ENCODE measurements around the gene GOLGA8R.
"Not testable (repeated sequence)": the region's sequence is repeated elsewhere in the genome, so short reads cannot be mapped to it uniquely, and the experiment has no call there.

GOLGA8R gene

GRCh38 chr15:30414160-30414559 lies at the start of gene GOLGA8R:
GOLGA8R (minus strand) TSS chr15:30414260; CDS start chr15:30414162, 98 bp downstream.
- DNase-seq (ENCODE audit: low read depth), result not testable (repeated sequence)

GRCh38 chr15:30463849-30464248 lies 49.8 kb upstream of the GOLGA8R start:
- not testable (repeated sequence) for DNase-seq (ENCODE audit: low read depth)

- not testable (repeated sequence) for DNase-seq (ENCODE audit: low read depth)
Measured at GRCh38 chr15:30462176-30462575, 48.1 kb upstream of the GOLGA8R start.

GRCh38 chr15:30452702-30453101 lies 38.6 kb upstream of the GOLGA8R start:
- DNase-seq (ENCODE audit: low read depth), result not testable (repeated sequence)

GRCh38 chr15:30438348-30438747 lies 24.3 kb upstream of the GOLGA8R start:
- not testable (repeated sequence) for DNase-seq (ENCODE audit: low read depth)

GRCh38 chr15:30435878-30436277 lies 21.8 kb upstream of the GOLGA8R start:
- not testable (repeated sequence) for DNase-seq (ENCODE audit: low read depth)

GRCh38 chr15:30420723-30421122 lies 6.7 kb upstream of the GOLGA8R start:
- not testable (repeated sequence) for DNase-seq (ENCODE audit: low read depth)

- DNase-seq (ENCODE audit: low read depth), result not testable (repeated sequence)
Measured at GRCh38 chr15:30407636-30408035, 6.4 kb downstream of the GOLGA8R start.

GRCh38 chr15:30398988-30399387 lies 15.1 kb downstream of the GOLGA8R start:
- peak; percentile 62 for DNase-seq (ENCODE audit: low read depth)

GRCh38 chr15:30393664-30393991 lies 20.4 kb downstream of the GOLGA8R start:
- DNase-seq (ENCODE audit: low read depth), result not testable (repeated sequence)

- DNase-seq (ENCODE audit: low read depth), result not testable (repeated sequence)
Measured at GRCh38 chr15:30392766-30393663, 21.0 kb downstream of the GOLGA8R start, which contains the start of gene CHRFAM7A. CHRFAM7A (minus strand) TSS chr15:30393540; CDS start chr15:30383351, 10,189 bp downstream.

GRCh38 chr15:30386318-30386887 lies 27.7 kb downstream of the GOLGA8R start:
- not testable (repeated sequence) for DNase-seq (ENCODE audit: low read depth)

GRCh38 chr15:30377082-30377413 lies 37.0 kb downstream of the GOLGA8R start:
- not testable (repeated sequence) for DNase-seq (ENCODE audit: low read depth)

- DNase-seq (ENCODE audit: low read depth), result not testable (repeated sequence)
Measured at GRCh38 chr15:30376375-30377081, 37.5 kb downstream of the GOLGA8R start.

- DNase-seq (ENCODE audit: low read depth), result not testable (repeated sequence)
Measured at GRCh38 chr15:30375872-30376271, 38.2 kb downstream of the GOLGA8R start.

- not testable (repeated sequence) for DNase-seq (ENCODE audit: low read depth)
Measured at GRCh38 chr15:30374862-30375261, 39.2 kb downstream of the GOLGA8R start.

GRCh38 chr15:30368271-30368670 lies 45.8 kb downstream of the GOLGA8R start:
- DNase-seq (ENCODE audit: low read depth), result not testable (repeated sequence)

GRCh38 chr15:30367246-30367645 lies 46.8 kb downstream of the GOLGA8R start:
- DNase-seq (ENCODE audit: low read depth), result not testable (repeated sequence)

- DNase-seq (ENCODE audit: low read depth), result not testable (repeated sequence)
Measured at GRCh38 chr15:30361404-30361803, 52.7 kb downstream of the GOLGA8R start.

- DNase-seq (ENCODE audit: low read depth), result not testable (repeated sequence)
Measured at GRCh38 chr15:30360990-30361389, 53.1 kb downstream of the GOLGA8R start.

- not testable (repeated sequence) for DNase-seq (ENCODE audit: low read depth)
Measured at GRCh38 chr15:30355043-30355442, 59.0 kb downstream of the GOLGA8R start.

All from stimulated activated CD8-positive, alpha-beta memory T cell treated with anti-CD3 and anti-CD28 coated beads, Interleukin-4, amount 100 ng/mL, for 24 hours (primary cell).